Measurements from ENCODE around the gene PHLDB3.

DNA sequence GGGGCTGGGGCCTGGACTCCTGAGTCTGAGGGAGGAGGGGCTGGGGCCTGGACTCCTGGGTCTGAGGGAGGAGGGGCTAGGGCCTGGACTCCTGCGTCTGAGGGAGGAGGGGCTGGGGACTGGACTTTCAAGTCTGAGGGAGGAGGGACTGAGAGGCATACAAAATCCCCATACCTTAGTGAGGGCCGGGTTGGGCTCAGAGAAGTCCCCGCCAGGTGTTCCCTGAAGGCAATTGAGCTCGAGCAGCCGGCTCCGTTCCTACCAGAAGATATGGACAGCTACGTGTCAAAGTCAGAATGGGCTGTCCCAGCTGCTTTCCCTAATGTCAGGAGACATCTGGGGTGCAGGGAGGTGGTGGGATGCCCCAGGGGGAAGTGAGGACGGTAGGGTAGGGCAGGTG lies 9.5 kb downstream of the PHLDB3 start:
- TF ChIP-seq, protein P1, sequence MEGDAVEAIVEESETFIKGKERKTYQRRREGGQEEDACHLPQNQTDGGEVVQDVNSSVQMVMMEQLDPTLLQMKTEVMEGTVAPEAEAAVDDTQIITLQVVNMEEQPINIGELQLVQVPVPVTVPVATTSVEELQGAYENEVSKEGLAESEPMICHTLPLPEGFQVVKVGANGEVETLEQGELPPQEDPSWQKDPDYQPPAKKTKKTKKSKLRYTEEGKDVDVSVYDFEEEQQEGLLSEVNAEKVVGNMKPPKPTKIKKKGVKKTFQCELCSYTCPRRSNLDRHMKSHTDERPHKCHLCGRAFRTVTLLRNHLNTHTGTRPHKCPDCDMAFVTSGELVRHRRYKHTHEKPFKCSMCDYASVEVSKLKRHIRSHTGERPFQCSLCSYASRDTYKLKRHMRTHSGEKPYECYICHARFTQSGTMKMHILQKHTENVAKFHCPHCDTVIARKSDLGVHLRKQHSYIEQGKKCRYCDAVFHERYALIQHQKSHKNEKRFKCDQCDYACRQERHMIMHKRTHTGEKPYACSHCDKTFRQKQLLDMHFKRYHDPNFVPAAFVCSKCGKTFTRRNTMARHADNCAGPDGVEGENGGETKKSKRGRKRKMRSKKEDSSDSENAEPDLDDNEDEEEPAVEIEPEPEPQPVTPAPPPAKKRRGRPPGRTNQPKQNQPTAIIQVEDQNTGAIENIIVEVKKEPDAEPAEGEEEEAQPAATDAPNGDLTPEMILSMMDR (IDR thresholded peaks at IDR 0.05; ENCODE audit: extremely low read depth in 1 of 2, insufficient read depth in 1 of 2, low read depth in 1 of 2, low read length in 2 of 2) = no peak
- TF ChIP-seq POLR2A (IDR thresholded peaks at IDR 0.05; ENCODE audit: low read depth, low read length) (no peak), EZH2 (IDR thresholded peaks at IDR 0.05; ENCODE audit: borderline replicate concordance, low read depth, low read length, severe bottlenecking) (no peak), JUN (IDR thresholded peaks at IDR 0.05; ENCODE audit: borderline replicate concordance, insufficient read depth, insufficient read length, low read depth) (no peak)
- TF ChIP-seq, protein P2, sequence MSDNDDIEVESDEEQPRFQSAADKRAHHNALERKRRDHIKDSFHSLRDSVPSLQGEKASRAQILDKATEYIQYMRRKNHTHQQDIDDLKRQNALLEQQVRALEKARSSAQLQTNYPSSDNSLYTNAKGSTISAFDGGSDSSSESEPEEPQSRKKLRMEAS (IDR thresholded peaks at IDR 0.05; ENCODE audit: insufficient read depth, insufficient read length) = no peak
